IMR-90 (cell line): ENCODE measurements around the gene ANKRD13B. TPM values are rescaled to one million over a fixed set of nuclear protein-coding genes. Genes with fewer than 3 reads are reported as not detected.

Experiments used
- ATAC-seq: fragments of 200-7000 bp; cut with Tn5 transposase; 2 replicates; pipeline ENCODE4 v1.9.1; 2020; ENCODE audit warnings: low read depth, mild to moderate bottlenecking, moderate library complexity
- BruUV-seq: library from RNA; stranded (reverse); fragments of 400-500 nt; replicated peaks from 2 replicates; lab custom pipeline; 2021; lab: Mats Ljungman, UMichigan
- CTCF ChIA-PET: fragments of 300-600 bp; formaldehyde crosslinking; extraction: SDS; loops from one replicate; lab custom pipeline; 2021; ENCODE audit warnings: antibody characterized with exemption; lab: Yijun Ruan, JAX
- POLR2A ChIA-PET: fragments of 300-600 bp; sonication (Branson Sonifier 250); formaldehyde crosslinking; loops from one replicate; lab custom pipeline; 2022; ENCODE audit warnings: antibody characterized with exemption; ENCODE audit not compliant: unreplicated experiment; lab: Charles Lee
- DNase-seq: peaks from one replicate; pipeline ENCODE4 v3.0.0; 2013
- H2AFZ ChIP-seq: replicated peaks from 2 replicates; pipeline ENCODE3; 2013; ENCODE audit warnings: low read length, mild to moderate bottlenecking; ENCODE audit not compliant: poor library complexity
- H2AK5ac ChIP-seq: 2 replicates; pipeline ENCODE4 v1.6.1; 2013; ENCODE audit warnings: low read depth, low read length, inconsistent platforms
- H2AK9ac ChIP-seq: replicated peaks from 2 replicates; pipeline ENCODE3; 2013; ENCODE audit warnings: mild to moderate bottlenecking, low read depth, low read length, moderate library complexity; ENCODE audit not compliant: poor library complexity
- H2BK120ac ChIP-seq: 2 replicates; pipeline ENCODE4 v1.6.1; 2013; ENCODE audit warnings: low read depth, low read length, inconsistent platforms
- H2BK15ac ChIP-seq: 3 replicates; pipeline ENCODE4 v1.6.1; 2013; ENCODE audit warnings: low read depth, low read length, inconsistent platforms
- H2BK20ac ChIP-seq: 2 replicates; pipeline ENCODE4 v1.6.1; 2013; ENCODE audit warnings: low read depth, mild to moderate bottlenecking, inconsistent platforms, low read length, moderate library complexity
- H2BK5ac ChIP-seq: 2 replicates; pipeline ENCODE4 v1.6.1; 2013; ENCODE audit warnings: mild to moderate bottlenecking, low read depth, low read length, inconsistent platforms; ENCODE audit not compliant: poor library complexity, severe bottlenecking
- H3K14ac ChIP-seq: replicated peaks from 2 replicates; pipeline ENCODE4 v1.6.1; 2013; ENCODE audit warnings: low read depth, low read length, inconsistent platforms
- H3K18ac ChIP-seq: 2 replicates; pipeline ENCODE4 v1.6.1; 2013; ENCODE audit warnings: low read depth, low read length, control low read depth
- H3K23ac ChIP-seq: 2 replicates; pipeline ENCODE4 v1.6.1; 2013; ENCODE audit warnings: low read depth, low read length, inconsistent platforms
- H3K27ac ChIP-seq: 2 replicates; pipeline ENCODE4 v1.5.1; 2013; ENCODE audit warnings: mild to moderate bottlenecking, control low read depth, low read length; ENCODE audit not compliant: insufficient read depth
- H3K27me3 ChIP-seq: 2 replicates; pipeline ENCODE4 v1.6.1; 2013; ENCODE audit warnings: low read length; ENCODE audit not compliant: control insufficient read depth, insufficient read depth
- H3K36me3 ChIP-seq: 2 replicates; pipeline ENCODE4 v1.6.1; 2013; ENCODE audit warnings: low read length, mixed read lengths; ENCODE audit not compliant: control insufficient read depth, insufficient read depth
- H3K4ac ChIP-seq: 2 replicates; pipeline ENCODE4 v1.6.1; 2013; ENCODE audit warnings: low read depth, low read length, inconsistent platforms
- H3K4me1 ChIP-seq: 2 replicates; pipeline ENCODE4 v1.6.1; 2013; ENCODE audit warnings: low read length, mixed read lengths; ENCODE audit not compliant: control insufficient read depth, insufficient read depth
- H3K4me2 ChIP-seq: 2 replicates; pipeline ENCODE4 v1.6.1; 2013; ENCODE audit warnings: low read depth, mild to moderate bottlenecking, control low read depth, low read length, moderate library complexity
- H3K4me3 ChIP-seq: 2 replicates; pipeline ENCODE4 v1.5.1; 2013; ENCODE audit warnings: low read depth, mild to moderate bottlenecking, control low read depth, low read length, moderate library complexity; ENCODE audit not compliant: insufficient read depth
- H3K56ac ChIP-seq: 2 replicates; pipeline ENCODE4 v1.6.1; 2013; ENCODE audit warnings: low read length, inconsistent platforms; ENCODE audit not compliant: insufficient read depth; ENCODE audit errors: extremely low read depth
- H3K79me1 ChIP-seq, 2 experiments: 2 replicates each; pipeline ENCODE4 v1.6.1; 2013; ENCODE audit warnings: low read length in 2 of 2, inconsistent platforms in 1 of 2, low read depth in 1 of 2
- H3K9ac ChIP-seq: 2 replicates; pipeline ENCODE4 v1.6.1; 2013; ENCODE audit warnings: low read depth, low read length, control low read depth
- H3K9me1 ChIP-seq: 2 replicates; pipeline ENCODE4 v1.6.1; 2013; ENCODE audit warnings: low read length, inconsistent platforms; ENCODE audit not compliant: insufficient read depth
- H3K9me3 ChIP-seq: 2 replicates; pipeline ENCODE4 v1.6.1; 2013; ENCODE audit warnings: low read length; ENCODE audit not compliant: control insufficient read depth, insufficient read depth
- H4K20me1 ChIP-seq: 2 replicates; pipeline ENCODE4 v1.6.1; 2013; ENCODE audit warnings: low read length, inconsistent platforms; ENCODE audit not compliant: insufficient read depth
- H4K5ac ChIP-seq: 2 replicates; pipeline ENCODE4 v1.6.1; 2013; ENCODE audit warnings: mild to moderate bottlenecking, low read depth, low read length, control low read depth
- H4K8ac ChIP-seq, 2 experiments: 2 replicates each; pipeline ENCODE4 v1.6.1; 2013; ENCODE audit warnings: low read depth in 2 of 2, low read length in 2 of 2, control low read depth in 1 of 2, inconsistent platforms in 1 of 2
- H4K91ac ChIP-seq: 2 replicates; pipeline ENCODE4 v1.6.1; 2013; ENCODE audit warnings: low read depth, low read length, inconsistent platforms; ENCODE audit not compliant: insufficient read depth
- CTCF ChIP-seq: conservative IDR thresholded peaks from 2 replicates; pipeline ENCODE4 v1.5.1; 2012; ENCODE audit warnings: mild to moderate bottlenecking, low read depth, low read length, improper control_type of control experiment
- MAFK ChIP-seq: IDR thresholded peaks from 2 replicates; pipeline ENCODE4 v1.6.1; 2012; ENCODE audit warnings: low read depth, low read length, improper control_type of control experiment
- WGBS, 2 experiments: methylation state at CpG; one replicate each; pipeline versions ENCODE4 v1.1.5 to v1.1.7; 2013; ENCODE audit warnings: missing lambda C conversion rate in 2 of 2; ENCODE audit not compliant: insufficient read length in 1 of 2; ENCODE audit errors: extremely low coverage in 2 of 2; 5-methylcytosine and 5-hydroxymethylcytosine counted together
- dilution Hi-C: fragments of 300-500 bp; cut with HindIII; formaldehyde crosslinking; loops from one replicate; pipeline ENCODE4 v1.14.3; 2018; ENCODE audit warnings: low sequenced_read_pairs; ENCODE audit not compliant: unreplicated experiment
- in situ Hi-C: fragments of 300-500 bp; cut with MboI; formaldehyde crosslinking; loops from 3 replicates; pipeline ENCODE4 v1.14.3; 2019; ENCODE audit warnings: low sequenced_read_pairs, inconsistent platforms, mixed read lengths
- intact Hi-C: fragments of 100-400 bp; cut with micrococcal nuclease; formaldehyde crosslinking; loops from 2 replicates; pipeline ENCODE4 v1.10.0; 2022
- polyA plus RNA-seq, 3 experiments: library from polyadenylated mRNA; depleted of rRNA; stranded (reverse); fragments of >200 nt; gene quantifications; 2 replicates each; pipeline ENCODE4 v1.2.3, GENCODE V29; 2012; ENCODE audit warnings: low replicate concordance in 1 of 3
- total RNA-seq: library from RNA; depleted of rRNA; stranded (reverse); fragments of >200 nt; gene quantifications from 2 replicates; pipeline ENCODE4 v1.2.3, GENCODE V29; 2012

Gene ANKRD13B
- total and polyA plus RNA-seq, 2 of the 4 experiments (the other 2 are of a cell fraction) = 0.90 to 4.0 TPM

GRCh38 chr17:29567554-29568330, 25.2 kb upstream of the ANKRD13B start:
- peak; percentile 25 for DNase-seq
- H3K36me3 ChIP-seq = peaks cover 9% of the 10 kb centered on the region; the same call in 1 of the 2 replicates
- dilution Hi-C loops (no loop called here), in situ Hi-C loops (no loop called here), intact Hi-C loops (loop anchor here (1.0 to 10.0 kb wide), 2 partner anchors 198 to 423 kb away; no protein-coding TSS in a partner anchor)
- H3K27ac ChIP-seq = peak overlapping the region; percentile 78
- H2BK120ac ChIP-seq = no peak overlapping the region
- peak overlapping the region; percentile 69 for H3K4ac ChIP-seq
- H2AK5ac ChIP-seq = peak overlapping the region; percentile 41; the same call in 1 of the 2 replicates
- no peak overlapping the region for H3K18ac ChIP-seq
- no peak overlapping the region for H2BK20ac ChIP-seq
- H3K4me3 ChIP-seq = peak overlapping the region; percentile 97
- ChIA-PET POLR2A (no interaction called here), CTCF (interaction anchor here (0.7 to 1.2 kb wide), 2 partner anchors 198 to 524 kb away, joined by 3 read pairs; no protein-coding TSS in a partner anchor)
- peak overlapping the region; percentile 79 for H3K23ac ChIP-seq
- no peaks in the 10 kb centered on the region for H3K9me3 ChIP-seq
- H2AK9ac ChIP-seq = peak overlapping the region; percentile 68
- TSS peak; percentile 65 for BruUV-seq
- H4K20me1 ChIP-seq = no peaks in the 10 kb centered on the region
- H2AFZ ChIP-seq = peak overlapping the region; percentile 96
- 0% methylated on average over 18 of the region's 63 CpGs; no CpG with 5 or more reads in 1 of the 2 experiments for WGBS, 2 experiments
- H3K9ac ChIP-seq = peak overlapping the region; percentile 62
- H2BK15ac ChIP-seq = no peak overlapping the region
- H3K27me3 ChIP-seq = no peaks in the 10 kb centered on the region
- peak overlapping the region; percentile 85 for H3K14ac ChIP-seq
- H3K4me1 ChIP-seq = peaks cover 8% of the 10 kb centered on the region
- H4K91ac ChIP-seq = peak overlapping the region; percentile 31
- peaks cover 2% of the 10 kb centered on the region; the same call in 1 of the 2 replicates for H3K9me1 ChIP-seq
- H4K5ac ChIP-seq = peak overlapping the region; percentile 58; the same call in 1 of the 2 replicates
- H4K8ac ChIP-seq = peak overlapping the region; percentile 67 to 87; a peak in 3 of 4 replicates
- TF ChIP-seq CTCF (0 out of 2 replicates have a peak, but pooled peaks have one; percentile 18), MAFK (no peak)
- H3K4me2 ChIP-seq = peak overlapping the region; percentile 92
- peak; percentile 41 for ATAC-seq
- H3K56ac ChIP-seq = peak overlapping the region; percentile 52; the same call in 1 of the 2 replicates
- H3K79me1 ChIP-seq = peaks cover 5 to 37% of the 10 kb centered on the region in 2 experiments
- peak overlapping the region; percentile 63 for H2BK5ac ChIP-seq
